Stomach (tissue), 19 donors: ENCODE data around the gene SLC17A9. TPM values are rescaled to one million over a fixed set of nuclear protein-coding genes. Genes with fewer than 3 reads are reported as not detected.
A peak's percentile ranks its signal among the peaks of the same experiment; 100 is the strongest.

Experiments
- DNase-seq, 2 donors: peaks; one replicate each; pipeline versions ENCODE4 v3.0.0 to v3.0.0-alpha.2; 2013 to 2019
- H3K27ac ChIP-seq, 5 donors: fragments of 200-600 bp in 4 of 5; sonication (generic) in 4 of 5; one replicate each; pipeline ENCODE4 v1.5.1; 2013 to 2019; ENCODE audit warnings: mild to moderate bottlenecking in 1 of 5, moderate library complexity in 1 of 5
- H3K27me3 ChIP-seq, 3 donors: fragments of 200-600 bp; sonication (generic); one replicate each; pipeline ENCODE4 v1.5.1; 2017 to 2019; ENCODE audit warnings: mixed run types in 1 of 3
- H3K36me3 ChIP-seq, 4 donors: fragments of 200-600 bp; sonication (generic); 1 replicate in 3 of 4; 2 replicates in 1 of 4; pipeline ENCODE4 v1.5.1; 2016 to 2019
- H3K4me1 ChIP-seq, 4 donors: fragments of 200-600 bp; sonication (generic); one replicate each; pipeline ENCODE4 v1.5.1; 2016 to 2019
- H3K4me3 ChIP-seq, 4 donors: fragments of 200-600 bp; sonication (generic) in 3 of 4; one replicate each; pipeline ENCODE4 v1.5.1; 2016 to 2019; ENCODE audit warnings: mild to moderate bottlenecking in 1 of 4
- H3K9me3 ChIP-seq, 4 donors: fragments of 200-600 bp; sonication (generic); one replicate each; pipeline ENCODE4 v1.5.1; 2016 to 2019
- CTCF ChIP-seq, 7 experiments: fragments of 450-650 bp in 4 of 7; fragments of 200-600 bp in 3 of 7; sonication (generic) in 3 of 7; IDR thresholded peaks; one replicate each; pipeline ENCODE4 v1.5.1; 2016 to 2019; ENCODE audit warnings: antibody characterized with exemption in 7 of 7, control low read depth in 2 of 7, mild to moderate bottlenecking in 1 of 7
- EP300 ChIP-seq: sonication (generic); formaldehyde crosslinking; IDR thresholded peaks from one replicate; pipeline ENCODE4 v1.6.1; 2017; ENCODE audit warnings: antibody characterized with exemption
- POLR2A ChIP-seq, 4 donors: fragments of 450-650 bp; IDR thresholded peaks; one replicate each; pipeline ENCODE4 v1.6.1; 2016; ENCODE audit warnings: antibody characterized with exemption in 4 of 4, control low read depth in 2 of 4, mild to moderate bottlenecking in 1 of 4, moderate library complexity in 1 of 4
- POLR2AphosphoS5 ChIP-seq, 3 donors: sonication (generic); formaldehyde crosslinking; IDR thresholded peaks; one replicate each; pipeline ENCODE4 v1.6.1; 2016; ENCODE audit warnings: antibody characterized with exemption in 3 of 3
- WGBS, 5 donors: extraction: QIAGEN DNeasy Blood & Tissue Kit in 3 of 5; methylation state at CpG; one replicate each; pipeline versions ENCODE4 v1.1.5 to v1.1.7; 2013 to 2018; 5-methylcytosine and 5-hydroxymethylcytosine counted together
- intact Hi-C: fragments of 100-400 bp; cut with DNase I; formaldehyde crosslinking; loops from one replicate; pipeline ENCODE4 v1.15.1; 2023; ENCODE audit warnings: low total_unique reads
- long read RNA-seq, 10 donors: transcript quantifications; one replicate each; lab custom pipeline, GENCODE V29; 2026
- polyA plus RNA-seq, 3 donors: library from polyadenylated mRNA; stranded (reverse); fragments of 200-250 nt; gene quantifications; one replicate each; pipeline ENCODE4 v1.2.3, GENCODE V29; 2013
- total RNA-seq, 5 donors: library from RNA; depleted of rRNA; stranded (reverse); fragments of >200 nt; gene quantifications; one replicate each; pipeline versions ENCODE4 v1.1.0 to v1.2.3, GENCODE V29; 2014 to 2016
- donor health status: healthy with polysubstance abuse.
- donor health status: Bipolar disorder and iron deficiency.
- donor health status: healthy.

SLC17A9 gene
- total RNA-seq, result 10 to 100 TPM in 4 of 5 donors, 1 to 10 TPM in 1; 9.0 to 76.4 (median 18.7) TPM
- 1 to 10 TPM; 1.1 to 10.0 (median 5.8) TPM for polyA plus RNA-seq
- long read RNA-seq, donor 1, partial matches to known transcripts, result 0 of 1 reads
- long read RNA-seq, donor 1, other reads (novel, unspliced or antisense), result 0 of 1 reads
- long read RNA-seq, donor 2, partial matches to known transcripts, result 0 of 1 reads
- long read RNA-seq, donor 2, other reads (novel, unspliced or antisense), result 0 of 1 reads
- long read RNA-seq, donor 3, result 0 reads
- long read RNA-seq, donor 4, result 0 reads
- long read RNA-seq, donor 5, partial matches to known transcripts, result 0 of 1 reads
- long read RNA-seq, donor 5, other reads (novel, unspliced or antisense), result 0 of 1 reads
- long read RNA-seq, donor 6, partial matches to known transcripts, result 9 of 10 reads
- long read RNA-seq, donor 6, other reads (novel, unspliced or antisense), result 0 of 10 reads
- long read RNA-seq, donor 7, result 0 reads
- long read RNA-seq, donor 8, partial matches to known transcripts, result 0 of 2 reads
- long read RNA-seq, donor 8, other reads (novel, unspliced or antisense), result 0 of 2 reads
- long read RNA-seq, donor 9, result 0 reads
- long read RNA-seq, donor 10, result 0 reads

- peak within 1 kb of the TSS; percentile 81 to 92 (median 86) for H3K27ac ChIP-seq
- 5 to 12% (median 10%) methylated on average over 8 to 37 of the region's 37 CpGs for WGBS, 5 donors
- peaks cover 37 to 53% (median 49%) of the 10 kb centered on the region in 4 donors for H3K4me1 ChIP-seq
- peak within 1 kb of the TSS; percentile 33 to 50 (median 48) for H3K4me3 ChIP-seq
- TF ChIP-seq CTCF (IDR thresholded peaks at IDR 0.05) (peak in 2 of 7 experiments; percentile 8 to 20), POLR2AphosphoS5 (IDR thresholded peaks at IDR 0.05) (peak in 2 of 3 donors; percentile 55 to 68), POLR2A (IDR thresholded peaks at IDR 0.05) (no peak), EP300 (no peak)
- no peaks in the 10 kb centered on the region for H3K27me3 ChIP-seq
- peaks cover 13 to 47% (median 37%) of the 10 kb centered on the region in 4 donors for H3K36me3 ChIP-seq
- H3K9me3 ChIP-seq, result no peaks in the 10 kb centered on the region
- peak; percentile 84 to 94 for DNase-seq
- intact Hi-C loops, result no loop called here
Observed at GRCh38 chr20:62952373-62952967, at the start of gene SLC17A9. SLC17A9 (plus strand) TSS chr20:62952709; CDS start chr20:62952831, 122 bp downstream.

GRCh38 chr20:62902926-62903615 lies 49.4 kb upstream of the SLC17A9 start:
- no peak for DNase-seq
- H3K9me3 ChIP-seq, result no peaks in the 10 kb centered on the region
- 67 to 73% (median 72%) methylated on average over 7 of the region's 7 CpGs for WGBS, 5 donors
- peaks cover 31 to 40% (median 32%) of the 10 kb centered on the region in 4 donors for H3K4me1 ChIP-seq
- peaks cover 56 to 73% (median 72%) of the 10 kb centered on the region in 4 donors for H3K36me3 ChIP-seq
- H3K27ac ChIP-seq, result no peak overlapping the region
- TF ChIP-seq CTCF (IDR thresholded peaks at IDR 0.05) (no peak), EP300 (no peak), POLR2A (IDR thresholded peaks at IDR 0.05) (no peak), POLR2AphosphoS5 (IDR thresholded peaks at IDR 0.05) (no peak)
- no peaks in the 10 kb centered on the region for H3K27me3 ChIP-seq
- H3K4me3 ChIP-seq, result no peak overlapping the region
- intact Hi-C loops, result loop anchor here (10.0 kb wide), 1 partner anchor 102 kb away; the partner anchor contains the start of gene BHLHE23

GRCh38 chr20:62905536-62906117 lies 46.9 kb upstream of the SLC17A9 start:
- peaks cover 81 to 98% (median 98%) of the 10 kb centered on the region in 4 donors for H3K36me3 ChIP-seq

More at GRCh38 chr20:62905536-62906117, 46.9 kb upstream of the SLC17A9 start:
- no peak overlapping the region for H3K27ac ChIP-seq
- no peak for DNase-seq
- H3K4me3 ChIP-seq, result no peak overlapping the region
- 86 to 93% (median 89%) methylated on average over 17 of the region's 17 CpGs for WGBS, 5 donors
- no peaks in the 10 kb centered on the region for H3K27me3 ChIP-seq
- TF ChIP-seq POLR2AphosphoS5 (IDR thresholded peaks at IDR 0.05), result no peak
- no peak for TF ChIP-seq CTCF (IDR thresholded peaks at IDR 0.05)
- TF ChIP-seq EP300, result no peak
- TF ChIP-seq POLR2A (IDR thresholded peaks at IDR 0.05), result no peak
- H3K4me1 ChIP-seq, result peaks cover 7 to 18% (median 16%) of the 10 kb centered on the region in 4 donors
- intact Hi-C loops, result loop anchor here (10.0 kb wide), 1 partner anchor 99 kb away; the partner anchor contains the start of gene BHLHE23
- no peaks in the 10 kb centered on the region for H3K9me3 ChIP-seq
